Loucy (cell line): ENCODE data around the gene CABP2.

ENCODE experiments used
- H2AFZ ChIP-seq: fragments of 200-600 bp; sonication (generic); 2 replicates; pipeline ENCODE4 v1.6.0; 2016; ENCODE audit warnings: antibody characterized with exemption, mild to moderate bottlenecking, low read length, moderate library complexity
- H3F3A ChIP-seq: fragments of 200-600 bp; 2 replicates; pipeline ENCODE4 v1.6.0; 2016; ENCODE audit warnings: antibody characterized with exemption, low read depth, mild to moderate bottlenecking
- H3K27me3 ChIP-seq: fragments of 200-600 bp; sonication (generic); 2 replicates; pipeline ENCODE4 v1.6.1; 2014; ENCODE audit warnings: low read length, mild to moderate bottlenecking; ENCODE audit not compliant: insufficient read depth, poor library complexity, severe bottlenecking
- H3K36me3 ChIP-seq: fragments of 200-600 bp; sonication (generic); 2 replicates; pipeline ENCODE4 v1.6.1; 2016; ENCODE audit warnings: low read length; ENCODE audit not compliant: insufficient read depth
- H3K4me1 ChIP-seq: fragments of 200-600 bp; sonication (generic); 2 replicates; pipeline ENCODE4 v1.5.1; 2014; ENCODE audit warnings: low read length, mild to moderate bottlenecking; ENCODE audit not compliant: insufficient read depth, poor library complexity, severe bottlenecking
- H3K4me2 ChIP-seq: fragments of 200-600 bp; sonication (generic); 2 replicates; pipeline ENCODE4 v1.6.0; 2014; ENCODE audit warnings: antibody characterized with exemption, low read length, low read depth, mild to moderate bottlenecking; ENCODE audit not compliant: poor library complexity, severe bottlenecking
- H3K4me3 ChIP-seq: fragments of 200-600 bp; sonication (generic); 2 replicates; pipeline ENCODE4 v1.5.1; 2014; ENCODE audit warnings: low read length, mild to moderate bottlenecking, mixed read lengths; ENCODE audit not compliant: poor library complexity, severe bottlenecking
- H3K79me2 ChIP-seq: fragments of 200-600 bp; sonication (generic); 2 replicates; pipeline ENCODE4 v1.6.1; 2014; ENCODE audit warnings: low read length; ENCODE audit not compliant: insufficient read depth
- H3K9ac ChIP-seq: fragments of 200-600 bp; sonication (generic); 2 replicates; pipeline ENCODE4 v1.6.0; 2014; ENCODE audit warnings: mild to moderate bottlenecking, low read depth, low read length, moderate library complexity; ENCODE audit not compliant: poor library complexity, severe bottlenecking
- H3K9me2 ChIP-seq: fragments of 200-600 bp; sonication (generic); replicated peaks from 2 replicates; pipeline ENCODE4 v1.6.1; 2016; ENCODE audit warnings: low read depth, low read length, mixed read lengths
- H3K9me3 ChIP-seq: fragments of 200-600 bp; sonication (generic); 2 replicates; pipeline ENCODE4 v1.6.1; 2014; ENCODE audit warnings: mild to moderate bottlenecking, antibody characterized with exemption, low read length, low read depth; ENCODE audit not compliant: insufficient read depth
- H4K20me1 ChIP-seq: fragments of 200-600 bp; sonication (generic); 2 replicates; pipeline ENCODE4 v1.6.0; 2014; ENCODE audit warnings: antibody characterized with exemption, low read length, mild to moderate bottlenecking; ENCODE audit not compliant: insufficient read depth, poor library complexity, severe bottlenecking
- CTCF ChIP-seq: fragments of 200-600 bp; sonication (generic); conservative IDR thresholded peaks from 2 replicates; pipeline ENCODE4 v1.5.1; 2014; ENCODE audit warnings: mild to moderate bottlenecking, antibody characterized with exemption, low read length
- EZH2phosphoT487 ChIP-seq: fragments of 200-600 bp; IDR thresholded peaks from 2 replicates; pipeline ENCODE4 v1.6.1; 2018; ENCODE audit warnings: antibody characterized with exemption, mild to moderate bottlenecking, moderate library complexity, borderline replicate concordance

The CABP2 gene

GRCh38 chr11:67510023-67510345 lies 13.3 kb downstream of the CABP2 start:
- H4K20me1 ChIP-seq: peaks cover 21% of the 10 kb centered on the region
- H3K27me3 ChIP-seq: no peaks in the 10 kb centered on the region
- H3K79me2 ChIP-seq: peaks cover 16% of the 10 kb centered on the region
- peaks cover 26% of the 10 kb centered on the region for H3K4me1 ChIP-seq
- H3F3A ChIP-seq: peaks cover 6% of the 10 kb centered on the region
- no peaks in the 10 kb centered on the region for H3K9me2 ChIP-seq
- TF ChIP-seq CTCF (no peak), EZH2phosphoT487 (no peak)
- H3K9me3 ChIP-seq: no peaks in the 10 kb centered on the region
- no peak overlapping the region for H3K4me3 ChIP-seq
- H2AFZ ChIP-seq: no peak overlapping the region
- H3K4me2 ChIP-seq: no peak overlapping the region
- H3K9ac ChIP-seq: no peak overlapping the region
- no peaks in the 10 kb centered on the region for H3K36me3 ChIP-seq

- H3K36me3 ChIP-seq: no peaks in the 10 kb centered on the region
- peaks cover 6% of the 10 kb centered on the region for H3F3A ChIP-seq
- H3K9ac ChIP-seq: peak overlapping the region; percentile 78
- H3K27me3 ChIP-seq: no peaks in the 10 kb centered on the region
- peak overlapping the region; percentile 89 for H2AFZ ChIP-seq
- H4K20me1 ChIP-seq: peaks cover 26% of the 10 kb centered on the region
- H3K4me3 ChIP-seq: peak overlapping the region; percentile 86
- no peak for TF ChIP-seq EZH2phosphoT487
- no peak for TF ChIP-seq CTCF
- H3K79me2 ChIP-seq: peaks cover 26% of the 10 kb centered on the region
- no peaks in the 10 kb centered on the region for H3K9me3 ChIP-seq
- no peaks in the 10 kb centered on the region for H3K9me2 ChIP-seq
- H3K4me2 ChIP-seq: peak overlapping the region; percentile 97
- H3K4me1 ChIP-seq: peaks cover 33% of the 10 kb centered on the region
Observed at GRCh38 chr11:67508486-67509121, 14.6 kb downstream of the CABP2 start.

GRCh38 chr11:67507864-67508485 lies 15.3 kb downstream of the CABP2 start, which contains the start of gene CDK2AP2:
CDK2AP2 (minus strand) TSS chr11:67508162; CDS start chr11:67508082, 80 bp downstream.
- no peak for TF ChIP-seq EZH2phosphoT487
- no peak for TF ChIP-seq CTCF
- Histone ChIP-seq H3K79me2 (peaks cover 32% of the 10 kb centered on the region), H3K4me2 (peak within 1 kb of the TSS; percentile 98), H3K27me3 (no peaks in the 10 kb centered on the region), H2AFZ (peak within 1 kb of the TSS; percentile 89), H3F3A (peaks cover 6% of the 10 kb centered on the region), H3K36me3 (no peaks in the 10 kb centered on the region), H3K4me3 (peak within 1 kb of the TSS; percentile 86), H3K9me2 (no peaks in the 10 kb centered on the region), H3K9ac (peak within 1 kb of the TSS; percentile 78), H3K9me3 (no peaks in the 10 kb centered on the region), H3K4me1 (peaks cover 36% of the 10 kb centered on the region), H4K20me1 (peaks cover 31% of the 10 kb centered on the region)
